IMR-90 (cell line): Measurements from ENCODE around the gene LMNB1. TPM values are rescaled to one million over a fixed set of nuclear protein-coding genes. Genes with fewer than 3 reads are reported as not detected.

Source experiments
- ATAC-seq: fragments of 200-7000 bp; cut with Tn5 transposase; 2 replicates; pipeline ENCODE4 v1.9.1; 2020; ENCODE audit warnings: low read depth, mild to moderate bottlenecking, moderate library complexity
- BruUV-seq: library from RNA; stranded (reverse); fragments of 400-500 nt; replicated peaks from 2 replicates; lab custom pipeline; 2021; lab: Mats Ljungman, UMichigan
- CTCF ChIA-PET: fragments of 300-600 bp; formaldehyde crosslinking; extraction: SDS; loops from one replicate; lab custom pipeline; 2021; ENCODE audit warnings: antibody characterized with exemption; lab: Yijun Ruan, JAX
- POLR2A ChIA-PET: fragments of 300-600 bp; sonication (Branson Sonifier 250); formaldehyde crosslinking; loops from one replicate; lab custom pipeline; 2022; ENCODE audit warnings: antibody characterized with exemption; ENCODE audit not compliant: unreplicated experiment; lab: Charles Lee
- DNase-seq: peaks from one replicate; pipeline ENCODE4 v3.0.0; 2013
- H2AFZ ChIP-seq: replicated peaks from 2 replicates; pipeline ENCODE3; 2013; ENCODE audit warnings: low read length, mild to moderate bottlenecking; ENCODE audit not compliant: poor library complexity
- H2AK5ac ChIP-seq: 2 replicates; pipeline ENCODE4 v1.6.1; 2013; ENCODE audit warnings: low read depth, low read length, inconsistent platforms
- H2AK9ac ChIP-seq: replicated peaks from 2 replicates; pipeline ENCODE3; 2013; ENCODE audit warnings: mild to moderate bottlenecking, low read depth, low read length, moderate library complexity; ENCODE audit not compliant: poor library complexity
- H2BK120ac ChIP-seq: 2 replicates; pipeline ENCODE4 v1.6.1; 2013; ENCODE audit warnings: low read depth, low read length, inconsistent platforms
- H2BK15ac ChIP-seq: 3 replicates; pipeline ENCODE4 v1.6.1; 2013; ENCODE audit warnings: low read depth, low read length, inconsistent platforms
- H2BK20ac ChIP-seq: 2 replicates; pipeline ENCODE4 v1.6.1; 2013; ENCODE audit warnings: low read depth, mild to moderate bottlenecking, inconsistent platforms, low read length, moderate library complexity
- H2BK5ac ChIP-seq: 2 replicates; pipeline ENCODE4 v1.6.1; 2013; ENCODE audit warnings: mild to moderate bottlenecking, low read depth, low read length, inconsistent platforms; ENCODE audit not compliant: poor library complexity, severe bottlenecking
- H3K14ac ChIP-seq: replicated peaks from 2 replicates; pipeline ENCODE4 v1.6.1; 2013; ENCODE audit warnings: low read depth, low read length, inconsistent platforms
- H3K18ac ChIP-seq: 2 replicates; pipeline ENCODE4 v1.6.1; 2013; ENCODE audit warnings: low read depth, low read length, control low read depth
- H3K23ac ChIP-seq: 2 replicates; pipeline ENCODE4 v1.6.1; 2013; ENCODE audit warnings: low read depth, low read length, inconsistent platforms
- H3K27ac ChIP-seq: 2 replicates; pipeline ENCODE4 v1.5.1; 2013; ENCODE audit warnings: mild to moderate bottlenecking, control low read depth, low read length; ENCODE audit not compliant: insufficient read depth
- H3K27me3 ChIP-seq: 2 replicates; pipeline ENCODE4 v1.6.1; 2013; ENCODE audit warnings: low read length; ENCODE audit not compliant: control insufficient read depth, insufficient read depth
- H3K36me3 ChIP-seq: 2 replicates; pipeline ENCODE4 v1.6.1; 2013; ENCODE audit warnings: low read length, mixed read lengths; ENCODE audit not compliant: control insufficient read depth, insufficient read depth
- H3K4ac ChIP-seq: 2 replicates; pipeline ENCODE4 v1.6.1; 2013; ENCODE audit warnings: low read depth, low read length, inconsistent platforms
- H3K4me1 ChIP-seq: 2 replicates; pipeline ENCODE4 v1.6.1; 2013; ENCODE audit warnings: low read length, mixed read lengths; ENCODE audit not compliant: control insufficient read depth, insufficient read depth
- H3K4me2 ChIP-seq: 2 replicates; pipeline ENCODE4 v1.6.1; 2013; ENCODE audit warnings: low read depth, mild to moderate bottlenecking, control low read depth, low read length, moderate library complexity
- H3K4me3 ChIP-seq: 2 replicates; pipeline ENCODE4 v1.5.1; 2013; ENCODE audit warnings: low read depth, mild to moderate bottlenecking, control low read depth, low read length, moderate library complexity; ENCODE audit not compliant: insufficient read depth
- H3K56ac ChIP-seq: 2 replicates; pipeline ENCODE4 v1.6.1; 2013; ENCODE audit warnings: low read length, inconsistent platforms; ENCODE audit not compliant: insufficient read depth; ENCODE audit errors: extremely low read depth
- H3K79me1 ChIP-seq, 2 experiments: 2 replicates each; pipeline ENCODE4 v1.6.1; 2013; ENCODE audit warnings: low read length in 2 of 2, inconsistent platforms in 1 of 2, low read depth in 1 of 2
- H3K9ac ChIP-seq: 2 replicates; pipeline ENCODE4 v1.6.1; 2013; ENCODE audit warnings: low read depth, low read length, control low read depth
- H3K9me1 ChIP-seq: 2 replicates; pipeline ENCODE4 v1.6.1; 2013; ENCODE audit warnings: low read length, inconsistent platforms; ENCODE audit not compliant: insufficient read depth
- H3K9me3 ChIP-seq: 2 replicates; pipeline ENCODE4 v1.6.1; 2013; ENCODE audit warnings: low read length; ENCODE audit not compliant: control insufficient read depth, insufficient read depth
- H4K20me1 ChIP-seq: 2 replicates; pipeline ENCODE4 v1.6.1; 2013; ENCODE audit warnings: low read length, inconsistent platforms; ENCODE audit not compliant: insufficient read depth
- H4K5ac ChIP-seq: 2 replicates; pipeline ENCODE4 v1.6.1; 2013; ENCODE audit warnings: mild to moderate bottlenecking, low read depth, low read length, control low read depth
- H4K8ac ChIP-seq, 2 experiments: 2 replicates each; pipeline ENCODE4 v1.6.1; 2013; ENCODE audit warnings: low read depth in 2 of 2, low read length in 2 of 2, control low read depth in 1 of 2, inconsistent platforms in 1 of 2
- H4K91ac ChIP-seq: 2 replicates; pipeline ENCODE4 v1.6.1; 2013; ENCODE audit warnings: low read depth, low read length, inconsistent platforms; ENCODE audit not compliant: insufficient read depth
- FOS ChIP-seq: fragments of 150-350 bp; IDR thresholded peaks from 2 replicates; pipeline ENCODE4 v1.6.1; 2016; ENCODE audit warnings: low read depth, low read length
- RAD21 ChIP-seq: IDR thresholded peaks from 2 replicates; pipeline ENCODE4 v1.6.1; 2012; ENCODE audit warnings: low read length, improper control_type of control experiment
- RCOR1 ChIP-seq: IDR thresholded peaks from 2 replicates; pipeline ENCODE4 v1.6.1; 2012; ENCODE audit warnings: mild to moderate bottlenecking, low read length, improper control_type of control experiment; ENCODE audit not compliant: insufficient replicate concordance
- RFX5 ChIP-seq: IDR thresholded peaks from 2 replicates; pipeline ENCODE4 v1.8.0; 2012; ENCODE audit warnings: low read depth, mild to moderate bottlenecking, low read length, moderate library complexity
- SMC3 ChIP-seq: fragments of 150-350 bp; IDR thresholded peaks from 2 replicates; pipeline ENCODE4 v1.6.1; 2016; ENCODE audit warnings: low read depth, mild to moderate bottlenecking, antibody characterized with exemption, low read length, moderate library complexity
- WGBS, 2 experiments: methylation state at CpG; one replicate each; pipeline versions ENCODE4 v1.1.5 to v1.1.7; 2013; ENCODE audit warnings: missing lambda C conversion rate in 2 of 2; ENCODE audit not compliant: insufficient read length in 1 of 2; ENCODE audit errors: extremely low coverage in 2 of 2; 5-methylcytosine and 5-hydroxymethylcytosine counted together
- dilution Hi-C: fragments of 300-500 bp; cut with HindIII; formaldehyde crosslinking; loops from one replicate; pipeline ENCODE4 v1.14.3; 2018; ENCODE audit warnings: low sequenced_read_pairs; ENCODE audit not compliant: unreplicated experiment
- in situ Hi-C: fragments of 300-500 bp; cut with MboI; formaldehyde crosslinking; loops from 3 replicates; pipeline ENCODE4 v1.14.3; 2019; ENCODE audit warnings: low sequenced_read_pairs, inconsistent platforms, mixed read lengths
- intact Hi-C: fragments of 100-400 bp; cut with micrococcal nuclease; formaldehyde crosslinking; loops from 2 replicates; pipeline ENCODE4 v1.10.0; 2022
- polyA plus RNA-seq, 3 experiments: library from polyadenylated mRNA; depleted of rRNA; stranded (reverse); fragments of >200 nt; gene quantifications; 2 replicates each; pipeline ENCODE4 v1.2.3, GENCODE V29; 2012; ENCODE audit warnings: low replicate concordance in 1 of 3
- total RNA-seq: library from RNA; depleted of rRNA; stranded (reverse); fragments of >200 nt; gene quantifications from 2 replicates; pipeline ENCODE4 v1.2.3, GENCODE V29; 2012
- TF ChIP-seq, protein P1 (sequence below): fragments of 150-350 bp; IDR thresholded peaks from 2 replicates; pipeline ENCODE4 v1.6.1; 2017; ENCODE audit warnings: mild to moderate bottlenecking, antibody characterized with exemption, low read length, low read depth

LMNB1 gene
- total and polyA plus RNA-seq, 2 of the 4 experiments (the other 2 are of a cell fraction) = 36.0 to 53.6 TPM

DNA sequence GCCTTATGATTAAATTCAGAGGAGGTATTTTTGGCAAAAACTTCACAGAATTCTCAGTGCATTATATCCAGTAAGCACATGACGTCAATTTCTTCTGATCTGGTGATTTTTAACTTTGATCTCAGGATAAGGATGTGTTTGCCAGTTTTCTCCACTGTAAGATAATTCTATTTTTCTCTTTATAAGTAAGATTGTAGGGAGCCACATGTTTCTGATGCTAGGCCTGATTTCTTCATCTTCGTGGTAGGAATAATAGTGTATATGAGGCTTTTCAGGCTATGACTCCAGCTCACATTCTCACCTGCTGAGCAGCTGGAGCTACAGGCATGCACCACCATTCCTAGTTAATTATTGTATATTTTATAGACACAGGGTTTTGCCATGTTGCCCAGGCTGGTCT is 32.1 kb upstream of the LMNB1 start:
- intact Hi-C loops (no loop called here), dilution Hi-C loops (no loop called here), in situ Hi-C loops (no loop called here)
- H3K56ac ChIP-seq = no peak overlapping the region
- H3K9ac ChIP-seq = no peak overlapping the region
- CTCF ChIA-PET = interaction anchor here (0.9 kb wide), 1 partner anchor 36 kb away, joined by 3 read pairs; no protein-coding TSS in a partner anchor
- no TSS peak for BruUV-seq
- H2AK5ac ChIP-seq = no peak overlapping the region
- H3K9me1 ChIP-seq = no peaks in the 10 kb centered on the region
- no peaks in the 10 kb centered on the region for H3K79me1 ChIP-seq
- ATAC-seq (no peak), DNase-seq (no peak)
- no peak overlapping the region for H3K4me3 ChIP-seq
- H3K9me3 ChIP-seq = no peaks in the 10 kb centered on the region
- no peak overlapping the region for H2BK120ac ChIP-seq
- POLR2A ChIA-PET = no interaction called here
- H3K4ac ChIP-seq = no peak overlapping the region
- no peak overlapping the region for H4K91ac ChIP-seq
- no peak overlapping the region for H3K23ac ChIP-seq
- H2AFZ ChIP-seq = no peak overlapping the region
- H2BK20ac ChIP-seq = no peak overlapping the region
- no peak overlapping the region for H2AK9ac ChIP-seq
- H3K4me1 ChIP-seq = peaks cover 2% of the 10 kb centered on the region; the same call in 1 of the 2 replicates
- no peak overlapping the region for H3K14ac ChIP-seq
- no peaks in the 10 kb centered on the region for H3K27me3 ChIP-seq
- TF ChIP-seq RCOR1 = no peak
- TF ChIP-seq RAD21 = no peak
- TF ChIP-seq RFX5 = no peak
- TF ChIP-seq, protein P1, sequence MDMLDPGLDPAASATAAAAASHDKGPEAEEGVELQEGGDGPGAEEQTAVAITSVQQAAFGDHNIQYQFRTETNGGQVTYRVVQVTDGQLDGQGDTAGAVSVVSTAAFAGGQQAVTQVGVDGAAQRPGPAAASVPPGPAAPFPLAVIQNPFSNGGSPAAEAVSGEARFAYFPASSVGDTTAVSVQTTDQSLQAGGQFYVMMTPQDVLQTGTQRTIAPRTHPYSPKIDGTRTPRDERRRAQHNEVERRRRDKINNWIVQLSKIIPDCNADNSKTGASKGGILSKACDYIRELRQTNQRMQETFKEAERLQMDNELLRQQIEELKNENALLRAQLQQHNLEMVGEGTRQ = no peak
- no peak for TF ChIP-seq SMC3
- TF ChIP-seq FOS = no peak
- WGBS, 2 experiments = no CpG with 5 or more reads among the region's 2 CpGs
- H3K36me3 ChIP-seq = no peaks in the 10 kb centered on the region
- H2BK15ac ChIP-seq = no peak overlapping the region
- no peak overlapping the region for H4K8ac ChIP-seq
- no peak overlapping the region for H4K5ac ChIP-seq
- H2BK5ac ChIP-seq = no peak overlapping the region
- no peak overlapping the region for H3K4me2 ChIP-seq
- H4K20me1 ChIP-seq = no peaks in the 10 kb centered on the region
- no peak overlapping the region for H3K27ac ChIP-seq
- no peak overlapping the region for H3K18ac ChIP-seq
